Psoas muscle (tissue), 8 donors: ENCODE data around the gene PDZD2. TPM values are rescaled to one million over a fixed set of nuclear protein-coding genes. Genes with fewer than 3 reads are reported as not detected.

Source experiments
- ATAC-seq, 4 donors: fragments of 200-7000 bp; cut with Tn5 transposase; one replicate each; pipeline ENCODE4 v1.9.1; 2020; ENCODE audit warnings: moderate library complexity in 3 of 4, mild to moderate bottlenecking in 2 of 4
- DNase-seq, 2 donors: peaks; one replicate each; pipeline ENCODE4 v3.0.0-alpha.2; 2020
- H3K27ac ChIP-seq: fragments of 200-600 bp; one replicate; pipeline ENCODE4 v1.8.0; 2022
- H3K27me3 ChIP-seq, 3 donors: fragments of 200-600 bp in 1 of 3; one replicate each; pipeline versions ENCODE4 v1.6.1 to v1.8.0; 2013 to 2022; ENCODE audit warnings: low read length in 2 of 3, mild to moderate bottlenecking in 2 of 3, moderate library complexity in 1 of 3; ENCODE audit not compliant: insufficient read depth in 3 of 3
- H3K36me3 ChIP-seq, 2 donors: fragments of 200-600 bp in 1 of 2; one replicate each; pipeline versions ENCODE4 v1.6.1 to v1.8.0; 2013 to 2022; ENCODE audit warnings: low read depth in 1 of 2, mild to moderate bottlenecking in 1 of 2, moderate library complexity in 1 of 2; ENCODE audit not compliant: insufficient read depth in 1 of 2
- H3K4me1 ChIP-seq: fragments of 200-600 bp; one replicate; pipeline ENCODE4 v1.8.0; 2022
- H3K4me3 ChIP-seq: fragments of 200-600 bp; one replicate; pipeline ENCODE4 v1.8.0; 2022; ENCODE audit warnings: mild to moderate bottlenecking
- H3K9me3 ChIP-seq: fragments of 200-600 bp; one replicate; pipeline ENCODE4 v1.8.0; 2022
- WGBS, 3 donors: extraction: QIAGEN DNeasy Blood & Tissue Kit; methylation state at CpG; one replicate each; pipeline versions ENCODE4 v1.1.6 to v1.1.7; 2013; 5-methylcytosine and 5-hydroxymethylcytosine counted together
- intact Hi-C, 2 donors: fragments of 100-400 bp; cut with DNase I; formaldehyde crosslinking; loops; one replicate each; pipeline versions ENCODE4 v1.11.0 to v1.14.2; 2022
- polyA plus RNA-seq, 3 donors: library from polyadenylated mRNA; stranded (reverse); fragments of 200-250 nt; gene quantifications; one replicate each; pipeline ENCODE4 v1.2.3, GENCODE V29; 2013
- total RNA-seq, 4 donors: library from RNA; stranded (reverse); fragmentation: NEBNext Ultra II Directional in 2 of 4; extraction: Animal tissue kit (Norgen Biotek cat#: 25700) in 2 of 4; gene quantifications; one replicate each; pipeline versions ENCODE4 v1.2.1 to v1.2.4, GENCODE V29; 2021 to 2023
- TF ChIP-seq, protein P1 (sequence below): fragments of 200-600 bp; IDR thresholded peaks from one replicate; pipeline ENCODE4 v1.8.0; 2022; ENCODE audit warnings: antibody characterized with exemption
- donor health status: healthy with polysubstance abuse.
- donor health status: DM: no; HTN: no; CAD: no; lungs with moderate emphysema.
- donor health status: Bipolar disorder and iron deficiency.
- donor health status: healthy.
- donor health status: DM: yes; HTN: yes; CAD: no.
- donor health status: DM: no; HTN: no; CAD: no.
- donor health status: DM: no; HTN: no; CAD: no.
- donor health status: DM: yes; HTN: yes; CAD: no.

Gene PDZD2
- total and polyA plus RNA-seq, 7 donors, result 1.4 to 17.5 (median 4.5) TPM

DNA sequence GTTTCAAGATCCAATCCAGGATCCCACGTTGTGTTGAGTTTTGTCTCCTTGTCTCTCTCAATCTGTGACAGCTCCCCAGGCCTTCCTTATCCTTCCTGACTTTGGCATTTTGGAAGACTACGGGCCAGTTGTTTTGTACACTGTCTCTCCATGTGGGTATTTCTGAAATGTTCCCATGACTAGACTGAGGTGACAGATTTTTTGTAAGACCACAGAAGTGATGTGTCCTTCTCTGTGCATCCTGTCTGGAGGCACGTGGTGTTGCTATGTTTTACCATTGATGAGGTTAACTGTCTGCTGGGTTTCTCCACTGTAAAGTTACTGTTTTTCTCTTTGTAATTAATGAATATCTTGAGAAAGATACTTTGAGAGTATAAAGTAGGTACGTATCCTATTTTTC is 15.7 kb upstream of the PDZD2 start:
- TF ChIP-seq, protein P1, sequence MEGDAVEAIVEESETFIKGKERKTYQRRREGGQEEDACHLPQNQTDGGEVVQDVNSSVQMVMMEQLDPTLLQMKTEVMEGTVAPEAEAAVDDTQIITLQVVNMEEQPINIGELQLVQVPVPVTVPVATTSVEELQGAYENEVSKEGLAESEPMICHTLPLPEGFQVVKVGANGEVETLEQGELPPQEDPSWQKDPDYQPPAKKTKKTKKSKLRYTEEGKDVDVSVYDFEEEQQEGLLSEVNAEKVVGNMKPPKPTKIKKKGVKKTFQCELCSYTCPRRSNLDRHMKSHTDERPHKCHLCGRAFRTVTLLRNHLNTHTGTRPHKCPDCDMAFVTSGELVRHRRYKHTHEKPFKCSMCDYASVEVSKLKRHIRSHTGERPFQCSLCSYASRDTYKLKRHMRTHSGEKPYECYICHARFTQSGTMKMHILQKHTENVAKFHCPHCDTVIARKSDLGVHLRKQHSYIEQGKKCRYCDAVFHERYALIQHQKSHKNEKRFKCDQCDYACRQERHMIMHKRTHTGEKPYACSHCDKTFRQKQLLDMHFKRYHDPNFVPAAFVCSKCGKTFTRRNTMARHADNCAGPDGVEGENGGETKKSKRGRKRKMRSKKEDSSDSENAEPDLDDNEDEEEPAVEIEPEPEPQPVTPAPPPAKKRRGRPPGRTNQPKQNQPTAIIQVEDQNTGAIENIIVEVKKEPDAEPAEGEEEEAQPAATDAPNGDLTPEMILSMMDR, result no peak
- DNase-seq, result no peak
- no peaks in the 10 kb centered on the region for H3K36me3 ChIP-seq
- H3K9me3 ChIP-seq, result no peaks in the 10 kb centered on the region
- ATAC-seq, result no peak
- no peak overlapping the region for H3K4me3 ChIP-seq
- H3K4me1 ChIP-seq, result no peaks in the 10 kb centered on the region
- H3K27ac ChIP-seq, result no peak overlapping the region
- H3K27me3 ChIP-seq, result peaks cover 0 to 2% (median 0%) of the 10 kb centered on the region in 3 donors
- intact Hi-C loops, result no loop called here
- WGBS, 3 donors, result 78 to 83% (median 82%) methylated on average over 4 of the region's 4 CpGs

DNA sequence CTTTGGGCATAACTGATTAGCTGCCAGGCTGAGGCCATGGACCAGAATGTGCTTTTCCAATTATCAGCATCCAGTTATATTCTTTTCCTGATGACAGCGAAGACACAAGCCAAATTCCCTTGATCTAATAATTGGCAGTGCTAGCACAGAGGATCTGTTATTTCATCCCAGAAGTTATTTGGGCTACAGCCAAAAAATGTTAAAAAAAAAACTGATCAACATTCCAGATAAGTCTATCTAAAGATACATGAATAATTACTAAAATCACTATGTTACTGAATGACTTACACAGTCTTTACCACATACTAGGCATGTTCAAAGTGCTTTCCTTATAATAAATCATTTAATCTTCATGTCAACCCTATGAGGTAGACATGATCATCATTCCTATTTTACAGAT is 13.5 kb upstream of the PDZD2 start:
- H3K4me1 ChIP-seq, result no peaks in the 10 kb centered on the region

DNA sequence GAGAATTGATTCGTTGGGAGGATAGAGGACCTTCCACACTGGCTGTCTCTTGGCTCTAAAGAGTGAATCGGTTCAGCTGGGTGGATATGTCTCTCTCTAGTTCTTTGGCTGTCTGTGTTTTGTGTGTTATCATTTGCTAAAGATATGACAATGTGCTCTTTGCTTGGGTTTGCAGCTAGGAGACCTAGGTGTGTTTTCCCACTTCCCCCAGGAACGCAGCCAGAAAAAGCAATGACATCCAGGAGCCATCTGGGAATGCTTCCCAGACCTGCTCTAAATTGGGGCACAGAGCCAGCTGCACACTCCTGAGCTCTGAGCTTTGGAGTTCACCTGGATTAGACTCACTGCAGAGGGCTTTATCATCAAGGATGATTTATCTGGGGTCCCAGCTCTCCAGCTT is 12.8 kb upstream of the PDZD2 start:
- H3K4me3 ChIP-seq, result no peak overlapping the region
- WGBS, 3 donors, result 46 to 50% (median 50%) methylated on average over 3 of the region's 3 CpGs
- no peaks in the 10 kb centered on the region for H3K36me3 ChIP-seq
- TF ChIP-seq, protein P1, result no peak
- H3K27ac ChIP-seq, result no peak overlapping the region
- ATAC-seq (no peak), DNase-seq (no peak)
- no peaks in the 10 kb centered on the region for H3K9me3 ChIP-seq
- intact Hi-C loops, result no loop called here
- H3K27me3 ChIP-seq, result no peaks in the 10 kb centered on the region
- no peaks in the 10 kb centered on the region for H3K4me1 ChIP-seq

More for the DNA sequence above, 13.5 kb upstream of the PDZD2 start:
- 77 to 88% (median 85%) methylated on average over 1 of the region's 1 CpG for WGBS, 3 donors
- intact Hi-C loops, result no loop called here
- TF ChIP-seq, protein P1, result no peak
- ATAC-seq (no peak), DNase-seq (no peak)
- H3K36me3 ChIP-seq, result no peaks in the 10 kb centered on the region
- H3K27ac ChIP-seq, result no peak overlapping the region
- H3K9me3 ChIP-seq, result no peaks in the 10 kb centered on the region
- H3K4me3 ChIP-seq, result no peak overlapping the region
- H3K27me3 ChIP-seq, result no peaks in the 10 kb centered on the region

DNA sequence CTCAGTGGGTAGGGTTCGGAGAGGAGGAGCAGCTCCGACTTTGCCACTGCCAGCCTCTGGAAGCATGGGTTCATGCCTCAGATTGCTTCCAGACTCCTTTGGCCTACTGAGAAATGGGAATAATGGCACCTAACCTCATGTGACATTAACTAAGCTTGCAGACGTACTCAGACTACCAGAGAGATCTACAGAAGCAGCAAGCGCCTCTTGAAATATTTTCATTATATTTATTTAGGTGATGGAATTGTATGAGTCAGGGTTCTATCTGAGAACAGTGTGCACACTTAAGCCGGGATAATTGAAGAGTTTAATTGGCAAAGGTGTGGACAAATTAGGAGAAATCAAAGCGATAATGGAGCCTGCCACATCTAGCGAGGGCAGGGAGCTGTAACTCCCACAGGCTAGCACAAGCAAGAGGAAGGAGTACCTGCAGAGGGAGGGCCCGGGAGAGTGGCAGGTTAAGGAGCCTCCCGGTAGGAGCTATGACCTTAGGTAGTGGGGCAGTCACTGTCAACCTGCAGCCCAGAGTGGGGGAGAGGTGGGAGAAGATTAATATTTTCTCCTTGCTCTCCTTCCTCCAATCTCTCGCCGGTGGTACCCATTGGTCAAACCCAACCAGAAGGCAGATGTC is 12.2 kb upstream of the PDZD2 start:
- WGBS, 3 donors, result 83 to 87% (median 83%) methylated on average over 9 to 11 of the region's 11 CpGs
- no peak overlapping the region for H3K27ac ChIP-seq
- TF ChIP-seq, protein P1, result no peak
- H3K36me3 ChIP-seq, result no peaks in the 10 kb centered on the region
- no peaks in the 10 kb centered on the region for H3K9me3 ChIP-seq
- no peak overlapping the region for H3K4me3 ChIP-seq
- H3K27me3 ChIP-seq, result no peaks in the 10 kb centered on the region
- DNase-seq (no peak), ATAC-seq (no peak)
- H3K4me1 ChIP-seq, result no peaks in the 10 kb centered on the region
- intact Hi-C loops, result no loop called here

DNA sequence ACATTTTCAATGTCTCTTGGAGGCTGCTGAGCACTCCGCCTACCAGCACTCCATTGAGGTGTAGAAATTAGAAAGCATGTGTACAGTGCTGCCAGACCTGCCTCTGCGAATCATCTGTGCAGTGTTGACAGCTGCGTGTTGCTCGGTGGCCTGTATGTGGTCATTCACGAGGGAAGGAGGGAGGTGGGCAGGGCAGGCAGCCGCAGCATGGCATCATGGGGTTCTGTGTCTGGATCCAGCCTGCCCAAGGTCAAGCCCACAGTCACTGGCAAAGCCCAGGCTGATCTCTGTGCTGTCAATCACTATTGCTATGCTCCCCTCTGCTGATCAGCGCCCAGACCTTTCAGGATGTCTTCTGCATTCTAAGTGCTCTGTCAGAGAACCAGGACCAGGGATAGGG is 8.0 kb upstream of the PDZD2 start:
- no peak overlapping the region for H3K4me3 ChIP-seq
- TF ChIP-seq, protein P1, result no peak
- ATAC-seq (peak in 3 of 4 donors; percentile 49 to 97 (median 60)), DNase-seq (peak in 1 of 2 donors; percentile 20)
- H3K9me3 ChIP-seq, result no peaks in the 10 kb centered on the region
- no peaks in the 10 kb centered on the region for H3K27me3 ChIP-seq
- H3K4me1 ChIP-seq, result no peaks in the 10 kb centered on the region
- no peak overlapping the region for H3K27ac ChIP-seq
- intact Hi-C loops, result no loop called here
- 46 to 50% (median 47%) methylated on average over 6 to 7 of the region's 7 CpGs for WGBS, 3 donors
- no peaks in the 10 kb centered on the region for H3K36me3 ChIP-seq
